ENCODE results near the gene RASD1.

DNA sequence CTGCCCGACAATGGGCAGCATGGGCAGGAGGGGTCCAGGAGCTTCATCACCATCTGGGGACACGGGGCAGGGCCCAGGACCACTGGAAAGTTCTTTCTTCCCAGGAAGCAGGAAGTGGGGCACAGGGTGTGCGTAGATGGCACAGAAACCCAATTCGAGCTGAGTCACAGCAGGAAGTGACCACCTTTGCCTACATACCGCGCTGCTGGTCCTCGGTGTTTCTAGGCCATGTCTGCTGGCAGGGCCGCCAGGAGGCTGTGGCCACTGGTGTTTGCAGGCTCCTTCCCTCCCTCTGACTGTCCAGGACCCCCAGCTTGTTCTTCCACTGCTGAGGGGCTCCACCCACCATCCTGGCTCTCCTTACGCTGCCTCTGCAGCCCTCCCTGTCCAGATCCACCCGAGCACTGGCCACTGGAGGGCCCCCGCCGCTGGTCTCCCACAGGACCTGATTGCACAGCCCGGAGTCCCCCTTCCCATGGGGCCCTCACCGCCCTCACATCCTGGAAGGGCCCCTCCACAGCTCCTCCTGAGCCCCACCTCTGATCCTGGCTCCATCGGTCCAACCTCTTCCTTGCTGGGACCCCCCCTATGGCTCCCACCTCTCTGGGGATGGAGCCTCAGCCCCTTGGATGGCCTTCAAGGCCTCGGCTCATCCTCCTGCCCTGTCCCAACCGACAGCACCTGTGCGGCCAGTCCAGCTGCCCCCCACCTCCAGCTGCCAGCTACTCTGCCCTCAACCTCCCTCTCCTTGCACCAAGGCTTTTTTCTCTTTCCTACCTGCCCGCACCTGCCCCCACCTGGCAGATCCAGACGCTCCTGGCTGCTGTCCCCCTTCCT lies 14.5 kb upstream of the RASD1 start:
- TF ChIP-seq POLR2A (IDR thresholded peaks at IDR 0.05): no peak
- no peak for TF ChIP-seq CTCF (IDR thresholded peaks at IDR 0.05)
